Keratinocyte (primary cell): Measurements from ENCODE around the gene E2F3. TPM values are rescaled to one million over a fixed set of nuclear protein-coding genes. Genes with fewer than 3 reads are reported as not detected.

ENCODE experiments used
- DNase-seq: peaks from one replicate; pipeline ENCODE4 v3.0.0-alpha.2; 2011; ENCODE audit warnings: low read depth, missing footprints, low spot score
- FAIRE-seq: peaks from 2 replicates; lab custom pipeline; 2011; peaks lifted over from hg19 to GRCh38; lab: Jason Lieb, UNC
- H2AFZ ChIP-seq: 2 replicates; pipeline ENCODE4 v1.6.0; 2012; ENCODE audit warnings: low read length, control low read depth, inconsistent platforms; ENCODE audit not compliant: control insufficient read depth
- H3K27ac ChIP-seq: 2 replicates; pipeline ENCODE4 v1.5.1; 2011; ENCODE audit warnings: low read length; ENCODE audit not compliant: control insufficient read depth, insufficient read depth
- H3K27me3 ChIP-seq: 3 replicates; pipeline ENCODE4 v1.6.0; 2011; ENCODE audit warnings: low read length; ENCODE audit not compliant: control insufficient read depth, insufficient read depth; ENCODE audit errors: extremely low read depth
- H3K36me3 ChIP-seq, 2 experiments: 2 replicates in 1 of 2; 3 replicates in 1 of 2; pipeline ENCODE4 v1.5.1; 2011; ENCODE audit warnings: low read length in 2 of 2, mild to moderate bottlenecking in 1 of 2; ENCODE audit not compliant: control insufficient read depth in 2 of 2, insufficient read depth in 2 of 2; ENCODE audit errors: extremely low read depth in 1 of 2
- H3K4me1 ChIP-seq: 3 replicates; pipeline ENCODE4 v1.5.1; 2011; ENCODE audit warnings: low read length; ENCODE audit not compliant: control insufficient read depth, insufficient read depth; ENCODE audit errors: extremely low read depth
- H3K4me2 ChIP-seq: 3 replicates; pipeline ENCODE4 v1.6.0; 2011; ENCODE audit warnings: low read depth, low read length; ENCODE audit not compliant: control insufficient read depth, insufficient read depth; ENCODE audit errors: extremely low read depth
- H3K4me3 ChIP-seq, 3 experiments: fragments of 200-600 bp in 1 of 3; sonication (generic) in 1 of 3; 2 replicates in 2 of 3; 3 replicates in 1 of 3; pipeline ENCODE4 v1.5.1; 2011 to 2016; ENCODE audit warnings: low read length in 3 of 3, mild to moderate bottlenecking in 3 of 3, control low read depth in 2 of 3, inconsistent platforms in 1 of 3, low read depth in 1 of 3, mixed read lengths in 1 of 3, mixed run types in 1 of 3, moderate library complexity in 1 of 3; ENCODE audit not compliant: control insufficient read depth in 2 of 3, insufficient read depth in 2 of 3; ENCODE audit errors: extremely low read depth in 1 of 3
- H3K79me2 ChIP-seq: 2 replicates; pipeline ENCODE4 v1.6.0; 2012; ENCODE audit warnings: low read length; ENCODE audit not compliant: control insufficient read depth, insufficient read depth
- H3K9ac ChIP-seq: 3 replicates; pipeline ENCODE4 v1.6.0; 2011; ENCODE audit warnings: low read length; ENCODE audit not compliant: control insufficient read depth, insufficient read depth; ENCODE audit errors: extremely low read depth
- H3K9me1 ChIP-seq: 3 replicates; pipeline ENCODE4 v1.6.0; 2011; ENCODE audit warnings: low read length; ENCODE audit not compliant: control insufficient read depth, insufficient read depth; ENCODE audit errors: extremely low read depth
- H3K9me3 ChIP-seq: 2 replicates; pipeline ENCODE4 v1.5.1; 2012; ENCODE audit warnings: low read depth, low read length; ENCODE audit not compliant: control insufficient read depth
- H4K20me1 ChIP-seq: 3 replicates; pipeline ENCODE4 v1.6.0; 2011; ENCODE audit warnings: low read length; ENCODE audit not compliant: control insufficient read depth, insufficient read depth; ENCODE audit errors: extremely low read depth
- EZH2 ChIP-seq: IDR thresholded peaks from one replicate; pipeline ENCODE4 v1.6.1; 2012; ENCODE audit warnings: inconsistent platforms, mild to moderate bottlenecking, low read length, moderate library complexity
- dilution Hi-C: fragments of 300-500 bp; cut with MboI; formaldehyde crosslinking; loops from one replicate; pipeline ENCODE4 v1.7.0; 2020; ENCODE audit warnings: low sequenced_read_pairs; ENCODE audit not compliant: extremely low pct_ligation_motif_present
- polyA plus RNA-seq, 5 experiments: library from polyadenylated mRNA; depleted of rRNA in 3 of 5; stranded (reverse) in 3 of 5; stranded (forward) in 1 of 5; unstranded in 1 of 5; fragments of >200 nt; gene quantifications; 1 replicate in 1 of 5; 2 replicates in 3 of 5; 3 replicates in 1 of 5; pipeline versions ENCODE4 v1.2.1 to v1.2.3, GENCODE V29; 2011 to 2012; ENCODE audit warnings: missing spikeins in 2 of 5, low read depth in 1 of 5, low replicate concordance in 1 of 5
- TF ChIP-seq, protein P1 (sequence below), 3 experiments: IDR thresholded peaks in 1 of 3; conservative IDR thresholded peaks in 1 of 3; optimal IDR thresholded peaks in 1 of 3; 2 replicates in 2 of 3; 3 replicates in 1 of 3; pipeline versions ENCODE3 to v1.5.1; 2011; ENCODE audit warnings: low read length in 3 of 3, mild to moderate bottlenecking in 3 of 3, moderate library complexity in 2 of 3, control low read depth in 1 of 3, inconsistent platforms in 1 of 3; ENCODE audit not compliant: insufficient read depth in 2 of 3; ENCODE audit errors: extremely low read depth in 1 of 3

Gene E2F3
- polyA plus RNA-seq, 1 donor (not counting 4 experiments of a cell fraction or from before 2014, with no cell fraction given), result 14.6 TPM

DNA sequence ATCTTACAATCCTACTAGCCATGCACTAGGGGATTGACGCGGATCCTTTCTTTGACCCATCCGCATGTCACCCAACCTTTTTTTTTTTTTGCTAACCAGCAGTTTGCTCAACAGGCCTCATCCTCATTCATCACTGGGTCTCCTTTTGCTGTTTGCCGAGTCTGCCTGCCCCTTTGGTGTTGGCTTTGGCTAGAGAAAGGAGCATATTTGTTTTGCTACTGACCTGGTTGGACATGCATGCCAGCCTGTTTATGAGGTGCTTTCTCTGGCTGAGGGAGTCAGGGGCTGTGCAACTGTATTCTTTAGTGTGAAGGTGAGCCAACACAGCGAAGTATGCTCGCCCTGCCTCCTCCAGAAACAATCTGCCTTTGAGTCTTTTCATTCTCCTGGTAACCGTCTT, 40.2 kb downstream of the E2F3 start:
- Histone ChIP-seq H3K9ac (no peak overlapping the region), H3K4me2 (no peak overlapping the region), H3K36me3 (peaks cover 0 to 12% of the 10 kb centered on the region in 2 experiments), H3K27me3 (no peaks in the 10 kb centered on the region), H2AFZ (no peak overlapping the region), H3K27ac (no peak overlapping the region), H4K20me1 (no peaks in the 10 kb centered on the region), H3K9me1 (peaks cover 3% of the 10 kb centered on the region), H3K4me3 (no peak overlapping the region), H3K4me1 (no peaks in the 10 kb centered on the region), H3K9me3 (no peaks in the 10 kb centered on the region), H3K79me2 (peaks cover 85% of the 10 kb centered on the region)
- no peak for TF ChIP-seq EZH2
- dilution Hi-C loops, result no loop called here
- no peak for FAIRE-seq
- no peak for DNase-seq

DNA sequence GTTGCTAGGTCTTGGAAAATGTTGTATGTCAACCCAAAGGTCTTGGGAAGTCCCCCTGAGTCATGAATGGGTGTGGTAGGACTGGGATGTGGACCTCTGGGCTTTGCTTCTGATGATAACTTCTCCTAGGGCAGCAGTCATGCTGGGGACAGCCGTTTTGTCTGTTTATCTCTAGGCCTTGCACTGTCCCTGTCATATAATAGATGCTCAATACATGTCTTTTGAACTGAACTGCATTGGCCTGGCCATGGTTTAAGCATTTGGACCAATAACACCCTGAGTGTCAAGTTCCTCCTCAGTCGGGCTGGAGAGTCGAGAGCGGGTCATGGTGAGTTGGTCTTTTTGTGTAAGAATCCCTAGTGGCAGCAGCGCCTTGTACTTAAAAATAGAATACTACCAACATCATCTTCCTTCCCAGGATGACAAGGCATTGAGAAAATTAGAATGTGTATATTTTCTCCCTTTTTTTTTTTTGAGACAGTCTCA, 43.1 kb downstream of the E2F3 start:
- peaks cover 86% of the 10 kb centered on the region for H3K79me2 ChIP-seq
- no peak for TF ChIP-seq EZH2
- TF ChIP-seq, protein P1, sequence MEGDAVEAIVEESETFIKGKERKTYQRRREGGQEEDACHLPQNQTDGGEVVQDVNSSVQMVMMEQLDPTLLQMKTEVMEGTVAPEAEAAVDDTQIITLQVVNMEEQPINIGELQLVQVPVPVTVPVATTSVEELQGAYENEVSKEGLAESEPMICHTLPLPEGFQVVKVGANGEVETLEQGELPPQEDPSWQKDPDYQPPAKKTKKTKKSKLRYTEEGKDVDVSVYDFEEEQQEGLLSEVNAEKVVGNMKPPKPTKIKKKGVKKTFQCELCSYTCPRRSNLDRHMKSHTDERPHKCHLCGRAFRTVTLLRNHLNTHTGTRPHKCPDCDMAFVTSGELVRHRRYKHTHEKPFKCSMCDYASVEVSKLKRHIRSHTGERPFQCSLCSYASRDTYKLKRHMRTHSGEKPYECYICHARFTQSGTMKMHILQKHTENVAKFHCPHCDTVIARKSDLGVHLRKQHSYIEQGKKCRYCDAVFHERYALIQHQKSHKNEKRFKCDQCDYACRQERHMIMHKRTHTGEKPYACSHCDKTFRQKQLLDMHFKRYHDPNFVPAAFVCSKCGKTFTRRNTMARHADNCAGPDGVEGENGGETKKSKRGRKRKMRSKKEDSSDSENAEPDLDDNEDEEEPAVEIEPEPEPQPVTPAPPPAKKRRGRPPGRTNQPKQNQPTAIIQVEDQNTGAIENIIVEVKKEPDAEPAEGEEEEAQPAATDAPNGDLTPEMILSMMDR (optimal IDR thresholded peaks at IDR 0.05 in 1 of 3, IDR thresholded peaks at IDR 0.05 in 1 of 3, conservative IDR thresholded peaks at IDR 0.05 in 1 of 3; ENCODE audit: extremely low read depth in 1 of 3, insufficient read depth in 2 of 3, low read length in 3 of 3), result no peak
- dilution Hi-C loops, result no loop called here
- H3K4me1 ChIP-seq, result no peaks in the 10 kb centered on the region
- no peak overlapping the region for H3K27ac ChIP-seq
- FAIRE-seq, result no peak
- H3K9ac ChIP-seq, result no peak overlapping the region
- no peaks in the 10 kb centered on the region for H3K9me3 ChIP-seq
- no peak overlapping the region for H3K4me2 ChIP-seq
- no peak overlapping the region for H3K4me3 ChIP-seq
- no peak overlapping the region for H2AFZ ChIP-seq
- H3K27me3 ChIP-seq, result no peaks in the 10 kb centered on the region
- no peaks in the 10 kb centered on the region for H4K20me1 ChIP-seq
- no peak for DNase-seq
- H3K36me3 ChIP-seq, result peaks cover 0 to 8% of the 10 kb centered on the region in 2 experiments
- H3K9me1 ChIP-seq, result peaks cover 3% of the 10 kb centered on the region

DNA sequence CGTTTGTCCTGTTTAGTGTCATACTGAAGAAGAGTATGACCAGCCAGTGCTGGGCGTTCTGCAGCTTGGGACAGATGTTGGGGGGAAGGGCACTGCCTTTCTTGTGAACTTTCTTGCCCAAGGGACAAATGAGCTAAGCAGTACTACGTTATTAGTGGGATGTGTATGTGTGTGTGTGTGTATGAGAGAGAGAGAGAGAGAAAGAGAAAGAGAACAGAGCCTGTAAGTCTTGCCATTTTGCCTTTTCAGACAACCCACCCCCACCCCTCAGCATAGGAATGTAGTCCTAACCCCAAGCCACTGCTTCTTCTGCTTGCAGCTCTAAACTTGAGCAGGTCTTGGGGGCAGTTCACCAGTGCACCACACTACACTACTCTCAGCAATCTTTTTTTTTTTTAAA, 45.5 kb downstream of the E2F3 start:
- Histone ChIP-seq H3K36me3 (peaks cover 0 to 5% of the 10 kb centered on the region in 2 experiments), H2AFZ (no peak overlapping the region), H3K9me1 (no peaks in the 10 kb centered on the region), H3K4me2 (no peak overlapping the region), H3K9ac (no peak overlapping the region), H3K79me2 (peaks cover 86% of the 10 kb centered on the region), H3K4me3 (no peak overlapping the region), H3K4me1 (no peaks in the 10 kb centered on the region), H4K20me1 (no peaks in the 10 kb centered on the region), H3K27ac (no peak overlapping the region), H3K27me3 (no peaks in the 10 kb centered on the region), H3K9me3 (no peaks in the 10 kb centered on the region)
- dilution Hi-C loops, result no loop called here
- no peak for DNase-seq
- TF ChIP-seq EZH2, result no peak
- TF ChIP-seq, protein P1 (optimal IDR thresholded peaks at IDR 0.05 in 1 of 3, IDR thresholded peaks at IDR 0.05 in 1 of 3, conservative IDR thresholded peaks at IDR 0.05 in 1 of 3; ENCODE audit: extremely low read depth in 1 of 3, insufficient read depth in 2 of 3, low read length in 3 of 3), result no peak
- no peak for FAIRE-seq
